Tibial nerve (tissue), 4 donors: ENCODE results near the gene DTNB.

Experiments
- CTCF ChIP-seq, 5 experiments: fragments of 200-600 bp in 3 of 5; fragments of 450-650 bp in 2 of 5; sonication (generic) in 3 of 5; IDR thresholded peaks; one replicate each; pipeline ENCODE4 v1.5.1; 2016 to 2019; ENCODE audit warnings: antibody characterized with exemption in 5 of 5, mild to moderate bottlenecking in 3 of 5, moderate library complexity in 2 of 5
- EP300 ChIP-seq, 2 donors: sonication (generic); formaldehyde crosslinking; IDR thresholded peaks; one replicate each; pipeline ENCODE4 v1.6.1; 2017; ENCODE audit warnings: antibody characterized with exemption in 2 of 2, mild to moderate bottlenecking in 1 of 2
- POLR2A ChIP-seq, 2 donors: fragments of 450-650 bp; IDR thresholded peaks; one replicate each; pipeline ENCODE4 v1.6.1; 2017; ENCODE audit warnings: antibody characterized with exemption in 2 of 2, mild to moderate bottlenecking in 2 of 2, moderate library complexity in 2 of 2

- TF ChIP-seq CTCF (IDR thresholded peaks at IDR 0.05) = peak in 1 of 5 experiments; percentile 8
- TF ChIP-seq POLR2A (IDR thresholded peaks at IDR 0.05) = no peak
- no peak for TF ChIP-seq EP300 (IDR thresholded peaks at IDR 0.05)
Observed at GRCh38 chr2:25341011-25341727, 332.2 kb downstream of the DTNB start.
